ENCODE results near the gene FGF3.
A peak's percentile ranks its signal among the peaks of the same experiment; 100 is the strongest.

FGF3 gene

GRCh38 chr11:69803022-69803421 is 16.2 kb downstream of the FGF3 start:
- no peak for DNase-seq

GRCh38 chr11:69802590-69802989 is 16.6 kb downstream of the FGF3 start:
- DNase-seq = no peak

GRCh38 chr11:69801513-69802335 is 17.5 kb downstream of the FGF3 start:
- DNase-seq = peak in 2 of 3 experiments; percentile 11 to 31

- no peak for DNase-seq
Observed at GRCh38 chr11:69800278-69800677, 18.9 kb downstream of the FGF3 start.

GRCh38 chr11:69799582-69799981 is 19.6 kb downstream of the FGF3 start:
- peak in 1 of 3 experiments; percentile 9 for DNase-seq

- DNase-seq = no peak
Observed at GRCh38 chr11:69799097-69799496, 20.1 kb downstream of the FGF3 start.

- no peak for DNase-seq
Observed at GRCh38 chr11:69797737-69798528, 21.3 kb downstream of the FGF3 start.

- no peak for DNase-seq
Observed at GRCh38 chr11:69797156-69797555, 22.1 kb downstream of the FGF3 start.

- DNase-seq = no peak
Observed at GRCh38 chr11:69796063-69796462, 23.2 kb downstream of the FGF3 start.

- no peak for DNase-seq
Observed at GRCh38 chr11:69791276-69792180, 27.7 kb downstream of the FGF3 start.

GRCh38 chr11:69788956-69789355 is 30.3 kb downstream of the FGF3 start:
- no peak for DNase-seq

- DNase-seq = no peak
Observed at GRCh38 chr11:69787906-69788305, 31.3 kb downstream of the FGF3 start.

- DNase-seq = no peak
Observed at GRCh38 chr11:69787457-69787856, 31.8 kb downstream of the FGF3 start.

- DNase-seq = no peak
Observed at GRCh38 chr11:69781241-69781640, 38.0 kb downstream of the FGF3 start.

- no peak for DNase-seq
Observed at GRCh38 chr11:69778373-69778772, 40.8 kb downstream of the FGF3 start.

GRCh38 chr11:69775163-69775755 is 44.0 kb downstream of the FGF3 start, which contains the start of gene FGF4:
Gene FGF4, minus strand, starts transcription at chr11:69775341. Its CDS starts 257 bp downstream, at chr11:69775084.
- no peak for DNase-seq

- DNase-seq = no peak
Observed at GRCh38 chr11:69774354-69775162, 44.7 kb downstream of the FGF3 start.

GRCh38 chr11:69773626-69774353 is 45.4 kb downstream of the FGF3 start:
- no peak for DNase-seq

- no peak for DNase-seq
Observed at GRCh38 chr11:69771466-69771865, 47.8 kb downstream of the FGF3 start.

GRCh38 chr11:69770540-69770939 is 48.7 kb downstream of the FGF3 start:
- DNase-seq = no peak

- no peak for DNase-seq
Observed at GRCh38 chr11:69765498-69765995, 53.7 kb downstream of the FGF3 start.
